ENCODE results near the gene WEE1.
A peak's percentile ranks its signal among the peaks of the same experiment; 100 is the strongest.

WEE1 gene

GRCh38 chr11:9570313-9571025 lies 3.0 kb upstream of the WEE1 start:
- Histone ChIP-seq H3K4me1 (peaks cover 62% of the 10 kb centered on the region), H3K9me3 (no peaks in the 10 kb centered on the region), H3K36me3 (replicated peaks) (peaks cover 7% of the 10 kb centered on the region), H3K4me3 (no peak overlapping the region), H3K27me3 (ENCODE audit: low read depth) (no peaks in the 10 kb centered on the region)
- no peak for DNase-seq (ENCODE audit: low spot score in 2 of 2)
- in situ Hi-C loops (cut with MboI; ENCODE audit: low sequenced_read_pairs) = no loop called here

- no peak overlapping the region for H3K4me3 ChIP-seq
- H3K4me1 ChIP-seq = peaks cover 54% of the 10 kb centered on the region
- no peaks in the 10 kb centered on the region for H3K9me3 ChIP-seq
- H3K36me3 ChIP-seq (replicated peaks) = peaks cover 15% of the 10 kb centered on the region
- no peak for DNase-seq (ENCODE audit: low spot score in 2 of 2)
- no peaks in the 10 kb centered on the region for H3K27me3 ChIP-seq (ENCODE audit: low read depth)
- in situ Hi-C loops (cut with MboI; ENCODE audit: low sequenced_read_pairs) = no loop called here
Observed at GRCh38 chr11:9571071-9571762, 2.3 kb upstream of the WEE1 start.

GRCh38 chr11:9571763-9572115 lies 1.7 kb upstream of the WEE1 start:
- no peaks in the 10 kb centered on the region for H3K9me3 ChIP-seq
- DNase-seq (ENCODE audit: low spot score in 2 of 2) = peak; percentile 34 to 40
- H3K36me3 ChIP-seq (replicated peaks) = peaks cover 20% of the 10 kb centered on the region
- no peak overlapping the region for H3K4me3 ChIP-seq
- peaks cover 52% of the 10 kb centered on the region for H3K4me1 ChIP-seq
- H3K27me3 ChIP-seq (ENCODE audit: low read depth) = no peaks in the 10 kb centered on the region
- in situ Hi-C loops (cut with MboI; ENCODE audit: low sequenced_read_pairs) = no loop called here

DNA sequence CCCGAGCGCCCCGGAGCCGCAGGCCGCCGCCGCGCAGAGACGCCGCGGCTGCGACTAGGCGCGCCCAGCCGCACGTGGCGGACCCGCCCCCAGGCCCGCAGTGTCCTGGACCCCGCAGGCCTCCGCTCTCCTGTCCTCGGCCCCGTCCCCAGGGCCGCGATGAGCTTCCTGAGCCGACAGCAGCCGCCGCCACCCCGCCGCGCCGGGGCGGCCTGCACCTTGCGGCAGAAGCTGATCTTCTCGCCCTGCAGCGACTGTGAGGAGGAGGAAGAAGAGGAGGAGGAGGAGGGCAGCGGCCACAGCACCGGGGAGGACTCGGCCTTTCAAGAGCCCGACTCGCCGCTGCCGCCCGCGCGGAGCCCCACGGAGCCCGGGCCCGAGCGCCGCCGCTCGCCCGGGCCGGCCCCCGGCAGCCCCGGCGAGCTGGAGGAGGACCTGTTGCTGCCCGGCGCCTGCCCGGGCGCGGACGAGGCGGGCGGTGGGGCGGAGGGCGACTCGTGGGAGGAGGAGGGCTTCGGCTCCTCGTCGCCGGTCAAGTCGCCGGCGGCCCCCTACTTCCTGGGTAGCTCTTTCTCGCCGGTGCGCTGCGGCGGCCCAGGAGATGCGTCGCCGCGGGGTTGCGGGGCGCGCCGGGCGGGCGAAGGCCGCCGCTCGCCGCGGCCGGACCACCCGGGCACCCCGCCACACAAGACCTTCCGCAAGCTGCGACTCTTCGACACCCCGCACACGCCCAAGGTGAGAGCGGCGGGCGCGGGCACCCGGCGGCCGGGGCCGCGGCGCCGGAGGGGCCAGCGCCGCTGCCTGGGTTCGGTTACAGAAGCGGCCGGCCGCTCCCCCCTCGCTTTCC lies 528 bp downstream of the WEE1 start:
- in situ Hi-C loops (cut with MboI; ENCODE audit: low sequenced_read_pairs) = no loop called here
- H3K4me1 ChIP-seq = peaks cover 59% of the 10 kb centered on the region
- H3K4me3 ChIP-seq = peak overlapping the region; percentile 79
- DNase-seq (ENCODE audit: low spot score in 2 of 2) = no peak
- no peaks in the 10 kb centered on the region for H3K27me3 ChIP-seq (ENCODE audit: low read depth)
- no peaks in the 10 kb centered on the region for H3K9me3 ChIP-seq
- peaks cover 43% of the 10 kb centered on the region for H3K36me3 ChIP-seq (replicated peaks)

DNA sequence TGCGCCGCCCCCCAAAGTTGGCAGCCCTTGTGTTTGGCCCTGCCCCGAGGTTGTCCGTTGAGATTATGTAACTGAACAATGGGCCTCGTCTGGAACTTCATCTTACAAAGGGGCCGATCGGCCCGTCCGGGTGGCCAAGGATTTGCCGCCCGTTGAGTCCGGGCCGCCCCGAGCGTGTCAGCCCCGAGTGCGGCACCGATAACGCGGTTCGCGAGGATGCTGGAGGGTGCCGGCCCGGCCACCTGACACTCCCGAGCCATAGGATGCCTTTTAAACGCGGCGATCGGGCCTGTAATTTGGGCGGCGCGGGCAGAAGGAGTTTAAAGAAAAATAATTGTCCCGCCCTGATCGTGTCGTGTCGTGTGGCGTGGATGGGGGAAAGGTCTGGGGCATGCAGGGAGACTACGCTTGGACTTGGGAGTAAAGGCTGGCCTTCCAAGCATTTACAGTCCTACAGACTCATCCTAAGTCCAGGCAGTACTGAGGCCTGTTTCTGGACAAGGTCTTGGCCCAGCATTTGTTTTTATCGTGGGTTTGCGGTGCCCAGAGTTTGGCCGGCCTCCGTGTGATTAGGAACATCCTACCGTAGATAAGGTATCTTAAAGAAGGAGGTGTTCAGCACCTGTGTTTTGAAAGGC lies 1.3 kb downstream of the WEE1 start:
- Histone ChIP-seq H3K9me3 (no peaks in the 10 kb centered on the region), H3K4me3 (peak overlapping the region; percentile 79), H3K36me3 (replicated peaks) (peaks cover 50% of the 10 kb centered on the region), H3K4me1 (peaks cover 56% of the 10 kb centered on the region), H3K27me3 (ENCODE audit: low read depth) (no peaks in the 10 kb centered on the region)
- in situ Hi-C loops (cut with MboI; ENCODE audit: low sequenced_read_pairs) = loop anchor here (25.0 kb wide), 1 partner anchor 137 kb away; no protein-coding TSS in a partner anchor
- peak in 1 of 2 experiments; percentile 33 for DNase-seq (ENCODE audit: low spot score in 2 of 2)

- H3K36me3 ChIP-seq (replicated peaks) = peaks cover 56% of the 10 kb centered on the region
- H3K27me3 ChIP-seq (ENCODE audit: low read depth) = no peaks in the 10 kb centered on the region
- in situ Hi-C loops (cut with MboI; ENCODE audit: low sequenced_read_pairs) = loop anchor here (25.0 kb wide), 1 partner anchor 138 kb away; no protein-coding TSS in a partner anchor
- peaks cover 51% of the 10 kb centered on the region for H3K4me1 ChIP-seq
- peak overlapping the region; percentile 79 for H3K4me3 ChIP-seq
- peak; percentile 88 to 92 for DNase-seq (ENCODE audit: low spot score in 2 of 2)
- H3K9me3 ChIP-seq = no peaks in the 10 kb centered on the region
Observed at GRCh38 chr11:9575260-9576240, 2.1 kb downstream of the WEE1 start.

GRCh38 chr11:9576701-9577381 lies 3.4 kb downstream of the WEE1 start:
- in situ Hi-C loops (cut with MboI; ENCODE audit: low sequenced_read_pairs) = loop anchor here (25.0 kb wide), 1 partner anchor 140 kb away; no protein-coding TSS in a partner anchor
- Histone ChIP-seq H3K27me3 (ENCODE audit: low read depth) (no peaks in the 10 kb centered on the region), H3K36me3 (replicated peaks) (peaks cover 69% of the 10 kb centered on the region), H3K4me1 (peaks cover 38% of the 10 kb centered on the region), H3K4me3 (peak overlapping the region; percentile 79), H3K9me3 (no peaks in the 10 kb centered on the region)
- DNase-seq (ENCODE audit: low spot score in 2 of 2) = no peak

GRCh38 chr11:9577556-9577955 lies 4.1 kb downstream of the WEE1 start:
- peak overlapping the region; percentile 79 for H3K4me3 ChIP-seq
- H3K9me3 ChIP-seq = no peaks in the 10 kb centered on the region
- H3K27me3 ChIP-seq (ENCODE audit: low read depth) = no peaks in the 10 kb centered on the region
- in situ Hi-C loops (cut with MboI; ENCODE audit: low sequenced_read_pairs) = loop anchor here (25.0 kb wide), 1 partner anchor 140 kb away; no protein-coding TSS in a partner anchor
- no peak for DNase-seq (ENCODE audit: low spot score in 2 of 2)
- peaks cover 32% of the 10 kb centered on the region for H3K4me1 ChIP-seq
- H3K36me3 ChIP-seq (replicated peaks) = peaks cover 77% of the 10 kb centered on the region

GRCh38 chr11:9580894-9581293 lies 7.4 kb downstream of the WEE1 start:
- Histone ChIP-seq H3K4me3 (no peak overlapping the region), H3K36me3 (replicated peaks) (peaks cover 95% of the 10 kb centered on the region)
- in situ Hi-C loops (cut with MboI; ENCODE audit: low sequenced_read_pairs) = loop anchor here (25.0 kb wide), 1 partner anchor 144 kb away; no protein-coding TSS in a partner anchor

DNA sequence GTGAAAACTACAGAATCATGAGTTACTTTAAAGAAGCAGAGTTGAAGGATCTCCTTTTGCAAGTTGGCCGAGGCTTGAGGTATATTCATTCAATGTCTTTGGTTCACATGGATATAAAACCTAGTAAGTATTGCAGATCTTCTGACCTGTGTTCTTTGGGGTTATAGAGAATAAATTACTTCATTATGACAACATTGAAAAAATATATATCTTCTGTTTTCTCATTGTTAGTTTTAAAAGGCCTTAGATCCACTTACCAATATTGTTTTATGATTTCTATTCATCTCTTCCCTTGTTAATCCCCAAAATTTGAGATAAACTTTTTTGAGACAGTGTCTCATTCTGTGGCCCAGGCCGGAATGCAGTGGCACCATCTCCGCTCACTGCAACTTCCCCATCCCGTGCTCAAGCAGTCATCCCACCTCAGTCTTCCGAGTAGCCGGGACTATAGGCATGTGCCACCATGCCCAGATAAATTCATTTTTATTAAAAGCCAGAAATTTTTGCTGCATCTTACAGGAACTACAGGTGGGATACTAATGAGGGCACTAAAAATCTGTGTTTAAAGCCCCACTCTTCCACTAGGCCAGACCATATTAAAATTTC lies 8.2 kb downstream of the WEE1 start:
- H3K36me3 ChIP-seq (replicated peaks) = peaks cover 95% of the 10 kb centered on the region

More at GRCh38 chr11:9580894-9581293, 7.4 kb downstream of the WEE1 start:
- DNase-seq (ENCODE audit: low spot score in 2 of 2) = no peak
- Histone ChIP-seq H3K4me1 (peaks cover 30% of the 10 kb centered on the region), H3K9me3 (no peaks in the 10 kb centered on the region), H3K27me3 (ENCODE audit: low read depth) (no peaks in the 10 kb centered on the region)

DNA sequence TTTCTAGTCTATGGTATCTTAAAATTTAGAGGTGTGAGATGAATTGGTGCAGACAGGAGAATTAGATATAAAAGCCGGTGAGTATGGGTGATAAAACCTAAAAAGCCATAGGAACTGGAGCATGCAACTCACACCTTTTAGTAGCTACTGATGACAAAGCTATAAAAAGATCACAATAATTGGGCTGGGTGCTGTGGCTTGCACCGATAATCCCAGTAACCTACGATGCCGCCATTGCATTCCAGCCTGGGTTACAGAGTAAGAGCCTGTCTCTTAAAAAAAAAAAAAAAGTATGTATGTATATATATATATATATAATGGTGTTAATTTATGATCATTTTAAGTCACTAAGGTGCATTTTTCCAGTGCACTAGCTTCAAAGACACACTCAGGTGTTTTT lies 17.2 kb downstream of the WEE1 start:
- H3K9me3 ChIP-seq = no peaks in the 10 kb centered on the region
- peaks cover 46% of the 10 kb centered on the region for H3K36me3 ChIP-seq (replicated peaks)
- H3K4me3 ChIP-seq = no peak overlapping the region
- no peak for DNase-seq (ENCODE audit: low spot score in 2 of 2)
- no peaks in the 10 kb centered on the region for H3K4me1 ChIP-seq
- in situ Hi-C loops (cut with MboI; ENCODE audit: low sequenced_read_pairs) = loop anchor here (25.0 kb wide), 1 partner anchor 153 kb away; no protein-coding TSS in a partner anchor
- no peaks in the 10 kb centered on the region for H3K27me3 ChIP-seq (ENCODE audit: low read depth)

More for the DNA sequence above, 8.2 kb downstream of the WEE1 start:
- in situ Hi-C loops (cut with MboI; ENCODE audit: low sequenced_read_pairs) = loop anchor here (25.0 kb wide), 1 partner anchor 144 kb away; no protein-coding TSS in a partner anchor
- Histone ChIP-seq H3K4me1 (peaks cover 28% of the 10 kb centered on the region), H3K4me3 (no peak overlapping the region), H3K9me3 (no peaks in the 10 kb centered on the region), H3K27me3 (ENCODE audit: low read depth) (no peaks in the 10 kb centered on the region)
- DNase-seq (ENCODE audit: low spot score in 2 of 2) = no peak

Measured in HAP-1 (cell line).